GM12878 (cell line): ENCODE results near the gene ITGB5. TPM values are rescaled to one million over a fixed set of nuclear protein-coding genes. Genes with fewer than 3 reads are reported as not detected.

Experiments
- ATAC-seq: fragments of 200-7000 bp; cut with Tn5 transposase; 3 replicates; pipeline ENCODE4 v1.9.1; 2020; ENCODE audit warnings: mild to moderate bottlenecking, moderate library complexity
- BruUV-seq: library from RNA; stranded (reverse); fragments of 400-500 nt; replicated peaks from 2 replicates; lab custom pipeline; 2021; lab: Mats Ljungman, UMichigan
- CTCF ChIA-PET: fragments of 300-600 bp; sonication (Branson Sonifier 250); formaldehyde crosslinking; extraction: SDS; loops from one replicate; lab custom pipeline; 2021; ENCODE audit warnings: inconsistent platforms; lab: Yijun Ruan, JAX
- POLR2A ChIA-PET: fragments of 350-600 bp; formaldehyde crosslinking; extraction: SDS; loops from one replicate; lab custom pipeline; 2021; ENCODE audit warnings: inconsistent platforms; lab: Charles Lee
- RAD21 ChIA-PET: fragments of 300-600 bp; sonication (Branson Sonifier 250); formaldehyde crosslinking; loops from one replicate; lab custom pipeline; 2023; ENCODE audit warnings: antibody characterized with exemption; ENCODE audit not compliant: unreplicated experiment; lab: Charles Lee
- SMC1A ChIA-PET: fragments of 300-600 bp; sonication (Branson Sonifier 250); formaldehyde crosslinking; loops from one replicate; lab custom pipeline; 2023; ENCODE audit not compliant: unreplicated experiment, uncharacterized antibody; lab: Charles Lee
- DNase-seq: peaks from one replicate; pipeline ENCODE4 v3.0.0-alpha.2; 2011; ENCODE audit warnings: low read depth, low spot score
- FAIRE-seq: peaks from 3 replicates; lab custom pipeline; 2011; peaks lifted over from hg19 to GRCh38; lab: Jason Lieb, UNC
- H2AFZ ChIP-seq: 2 replicates; pipeline ENCODE4 v1.6.0; 2011; ENCODE audit warnings: low read depth, low read length, control low read depth; ENCODE audit not compliant: control insufficient read depth
- H3K27ac ChIP-seq: 2 replicates; pipeline ENCODE4 v1.5.1; 2011; ENCODE audit warnings: control low read depth; ENCODE audit not compliant: control insufficient read depth, insufficient read depth
- H3K27me3 ChIP-seq, 2 experiments: replicated peaks in 1 of 2; 2 replicates each; pipeline versions ENCODE4 v1.6.0 to v1.6.1; 2011; ENCODE audit warnings: low read length in 1 of 2; ENCODE audit not compliant: control insufficient read depth in 2 of 2, insufficient read depth in 2 of 2
- H3K36me3 ChIP-seq, 2 experiments: 2 replicates each; pipeline ENCODE4 v1.5.1; 2011; ENCODE audit warnings: low read length in 1 of 2; ENCODE audit not compliant: control insufficient read depth in 2 of 2, insufficient read depth in 2 of 2
- H3K4me1 ChIP-seq: 2 replicates; pipeline ENCODE4 v1.6.1; 2011; ENCODE audit warnings: mild to moderate bottlenecking, low read length, moderate library complexity, mixed read lengths; ENCODE audit not compliant: control insufficient read depth, insufficient read depth
- H3K4me2 ChIP-seq: 2 replicates; pipeline ENCODE4 v1.6.0; 2011; ENCODE audit warnings: control low read depth; ENCODE audit not compliant: control insufficient read depth, insufficient read depth
- H3K4me3 ChIP-seq: fragments of 200-600 bp; sonication (generic); 2 replicates; pipeline ENCODE4 v1.5.1; 2016
- H3K79me2 ChIP-seq: 2 replicates; pipeline ENCODE4 v1.6.0; 2011; ENCODE audit warnings: low read length; ENCODE audit not compliant: control insufficient read depth, insufficient read depth
- H3K9ac ChIP-seq: 2 replicates; pipeline ENCODE4 v1.8.0; 2011; ENCODE audit warnings: low read length, control low read depth, mixed read lengths; ENCODE audit not compliant: control insufficient read depth, insufficient read depth
- H3K9me3 ChIP-seq: replicated peaks from 3 replicates; pipeline ENCODE4 v1.5.1; 2011; ENCODE audit warnings: mild to moderate bottlenecking, low read length; ENCODE audit not compliant: control insufficient read depth, insufficient read depth
- H4K20me1 ChIP-seq: 2 replicates; pipeline ENCODE4 v1.6.0; 2011; ENCODE audit not compliant: control insufficient read depth, insufficient read depth
- CHD1 ChIP-seq: IDR thresholded peaks from 2 replicates; pipeline ENCODE4 v1.6.1; 2012; ENCODE audit warnings: low read depth, low read length, improper control_type of control experiment
- CREM ChIP-seq: IDR thresholded peaks from 2 replicates; pipeline ENCODE4 v1.6.1; 2014; ENCODE audit warnings: antibody characterized with exemption, low read depth
- EGR1 ChIP-seq, 2 experiments: IDR thresholded peaks; 1 replicate in 1 of 2; 2 replicates in 1 of 2; pipeline ENCODE4 v1.6.1; 2011 to 2012; ENCODE audit warnings: low read depth in 2 of 2, low read length in 2 of 2, borderline replicate concordance in 1 of 2, mild to moderate bottlenecking in 1 of 2, moderate library complexity in 1 of 2
- IRF4 ChIP-seq: IDR thresholded peaks from 2 replicates; pipeline ENCODE4 v1.6.1; 2011; ENCODE audit warnings: low read depth, low read length
- NR2F1 ChIP-seq: fragments of 450-650 bp; conservative IDR thresholded peaks from 2 replicates; pipeline ENCODE4 v1.6.1; 2017; ENCODE audit warnings: mild to moderate bottlenecking
- SUPT20H ChIP-seq: IDR thresholded peaks from 2 replicates; pipeline ENCODE4 v1.6.1; 2011; ENCODE audit warnings: low read depth, mild to moderate bottlenecking, low read length, moderate library complexity, borderline replicate concordance; ENCODE audit not compliant: control insufficient read depth
- SUZ12 ChIP-seq: fragments of 200-600 bp; sonication (generic); IDR thresholded peaks from one replicate; pipeline ENCODE4 v1.6.1; 2018; ENCODE audit warnings: antibody characterized with exemption, mild to moderate bottlenecking; ENCODE audit not compliant: unreplicated experiment
- WGBS: methylation state at CpG from one replicate; pipeline ENCODE4 v1.1.6; 2016; ENCODE audit warnings: low lambda C conversion rate; ENCODE audit not compliant: insufficient replicate concordance, insufficient coverage; ENCODE audit errors: missing lambda C conversion rate; 5-methylcytosine and 5-hydroxymethylcytosine counted together
- in situ Hi-C: fragments of 300-500 bp; cut with MboI; formaldehyde crosslinking; loops from 9 replicates; pipeline ENCODE4 v1.14.3; 2018; ENCODE audit warnings: mixed read lengths
- intact Hi-C: fragments of 100-400 bp; cut with micrococcal nuclease; formaldehyde crosslinking; loops from one replicate; pipeline ENCODE4 v1.14.2; 2022; ENCODE audit not compliant: unreplicated experiment
- polyA plus RNA-seq, 11 experiments: library from polyadenylated mRNA; depleted of rRNA in 4 of 11; unstranded in 6 of 11; stranded (reverse) in 5 of 11; fragments of >200 nt; fragmentation: Nextera tagmentation in 4 of 11; fragmentation: Illumina TruSeq in 1 of 11; extraction: Ambion mirVana in 4 of 11; extraction: Trizol in 1 of 11; gene quantifications; 1 replicate in 1 of 11; 2 replicates in 10 of 11; pipeline versions ENCODE4 v1.2.1 to v1.2.3, GENCODE V29; 2011 to 2016; ENCODE audit warnings: inconsistent platforms in 2 of 11, missing spikeins in 2 of 11, low read depth in 1 of 11
- total RNA-seq, 4 experiments: library from RNA; depleted of rRNA in 3 of 4; stranded (reverse); fragments of >200 nt in 3 of 4; fragmentation: Illumina TruSeq in 1 of 4; extraction: Trizol in 1 of 4; gene quantifications; 2 replicates each; pipeline versions ENCODE4 v1.2.1 to v1.2.3, GENCODE V29; 2013 to 2021
- TF ChIP-seq, protein P1 (sequence below): fragments of 450-650 bp; IDR thresholded peaks from 2 replicates; pipeline ENCODE4 v1.6.1; 2016; ENCODE audit warnings: mild to moderate bottlenecking
- TF ChIP-seq, protein P2 (sequence below): fragments of 450-650 bp; IDR thresholded peaks from 2 replicates; pipeline ENCODE4 v1.6.1; 2017; ENCODE audit warnings: antibody characterized with exemption, mild to moderate bottlenecking, moderate library complexity

The ITGB5 gene
- total and polyA plus RNA-seq, 10 of the 15 experiments (the other 5 are each of a cell fraction or from before 2014, with no cell fraction given), result 0.05 to 10.0 (median 0.83) TPM; not detected in 2

DNA sequence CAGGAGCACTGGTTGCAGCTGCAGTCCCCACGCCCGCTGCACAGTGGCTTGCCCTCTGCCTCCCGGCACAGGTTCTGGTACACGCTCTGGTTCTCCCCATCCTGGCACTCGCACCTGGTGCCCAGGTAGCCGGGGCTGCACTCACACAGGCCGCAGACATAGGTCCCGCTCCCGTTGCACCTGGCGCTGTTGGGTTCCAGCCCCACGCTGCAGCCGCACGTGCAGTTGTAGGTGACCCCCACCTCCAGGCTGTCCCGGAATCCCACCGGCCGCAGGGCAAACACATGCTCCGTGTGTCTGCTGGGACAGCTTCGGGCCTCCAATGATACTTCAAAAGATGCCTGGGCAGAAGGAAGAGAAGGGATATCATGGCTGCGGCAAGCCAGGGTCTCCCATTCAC lies 90.7 kb downstream of the ITGB5 start:
- 76% methylated on average over 19 of the region's 19 CpGs for WGBS
- Histone ChIP-seq H3K9me3 (no peaks in the 10 kb centered on the region), H3K4me1 (no peaks in the 10 kb centered on the region), H3K9ac (no peak overlapping the region), H4K20me1 (no peaks in the 10 kb centered on the region), H3K27me3 (peaks cover 0 to 4% of the 10 kb centered on the region in 2 experiments; a peak in 1 of 4 replicates), H2AFZ (no peak overlapping the region), H3K36me3 (no peaks in the 10 kb centered on the region), H3K27ac (no peak overlapping the region), H3K4me3 (no peak overlapping the region), H3K79me2 (no peaks in the 10 kb centered on the region), H3K4me2 (no peak overlapping the region)
- ChIA-PET SMC1A (interaction anchor here (3.1 kb wide), 1 partner anchor 10 kb away, joined by 14 read pairs; no protein-coding TSS in a partner anchor), RAD21 (no interaction called here), CTCF (interaction anchor here (2.8 kb wide), 1 partner anchor 10 kb away, joined by 19 read pairs; no protein-coding TSS in a partner anchor), POLR2A (no interaction called here)
- DNase-seq, result no peak
- intact Hi-C loops, result no loop called here
- FAIRE-seq, result no peak
- BruUV-seq, result no TSS peak
- in situ Hi-C loops, result no loop called here
- TF ChIP-seq NR2F1, result no peak
- no peak for TF ChIP-seq CREM
- no peak for TF ChIP-seq EGR1 (IDR thresholded peaks at IDR 0.05; ENCODE audit: borderline replicate concordance in 1 of 2, low read depth in 2 of 2, low read length in 2 of 2)
- TF ChIP-seq SUZ12, result no peak
- TF ChIP-seq SUPT20H, result no peak
- no peak for ATAC-seq

DNA sequence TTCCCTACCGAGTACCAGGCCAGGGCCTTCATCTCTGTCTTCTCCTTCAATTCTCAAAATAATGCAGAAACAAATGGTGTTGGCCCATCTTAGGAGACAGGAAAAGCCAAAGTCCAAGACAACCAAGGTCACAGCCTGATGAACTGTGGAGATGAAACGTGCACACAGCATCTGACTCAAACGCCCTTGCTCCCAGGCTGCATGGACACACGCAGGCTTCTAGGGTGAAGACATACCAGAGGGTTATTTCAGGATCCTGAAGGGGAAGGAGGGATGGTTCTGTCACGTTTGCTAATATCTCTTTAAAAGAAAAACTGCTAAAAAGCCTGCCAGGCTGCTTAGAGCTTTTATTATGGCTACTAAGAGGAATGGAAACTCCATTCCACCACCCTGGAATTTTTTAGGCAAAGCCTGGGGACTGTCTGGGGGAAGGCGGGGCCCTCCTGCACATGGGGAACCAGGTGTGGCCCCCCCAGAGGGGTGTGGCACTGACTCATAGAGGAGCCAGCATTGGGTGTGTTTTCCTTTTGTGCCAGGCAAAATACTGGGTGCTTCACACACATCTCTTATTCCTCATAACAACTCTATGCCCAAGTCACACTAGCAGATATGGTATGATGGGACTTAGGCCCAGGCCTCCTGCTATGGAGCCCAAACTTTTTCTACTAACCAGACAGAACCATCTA lies 94.0 kb downstream of the ITGB5 start:
- Histone ChIP-seq H3K9me3 (no peaks in the 10 kb centered on the region), H3K4me2 (no peak overlapping the region), H4K20me1 (no peaks in the 10 kb centered on the region), H3K9ac (no peak overlapping the region), H3K4me3 (no peak overlapping the region), H2AFZ (no peak overlapping the region), H3K27ac (no peak overlapping the region), H3K4me1 (no peaks in the 10 kb centered on the region), H3K79me2 (no peaks in the 10 kb centered on the region), H3K27me3 (no peaks in the 10 kb centered on the region), H3K36me3 (no peaks in the 10 kb centered on the region)
- POLR2A ChIA-PET, result interaction anchor here (0.6 kb wide), 1 partner anchor 596 kb away, joined by 3 read pairs; no protein-coding TSS in a partner anchor
- FAIRE-seq (no peak), DNase-seq (no peak), ATAC-seq (no peak; the same call in 2 of the 3 replicates)
- SMC1A ChIA-PET, result interaction anchor here (2.1 kb wide), 1 partner anchor 22 kb away, joined by 6 read pairs; no protein-coding TSS in a partner anchor
- in situ Hi-C loops (no loop called here), intact Hi-C loops (no loop called here)
- 64% methylated on average over 6 of the region's 6 CpGs for whole genome bisulfite sequencing
- RAD21 ChIA-PET, result no interaction called here
- CTCF ChIA-PET, result no interaction called here
- no TSS peak for BruUV-seq
- TF ChIP-seq, protein P1, sequence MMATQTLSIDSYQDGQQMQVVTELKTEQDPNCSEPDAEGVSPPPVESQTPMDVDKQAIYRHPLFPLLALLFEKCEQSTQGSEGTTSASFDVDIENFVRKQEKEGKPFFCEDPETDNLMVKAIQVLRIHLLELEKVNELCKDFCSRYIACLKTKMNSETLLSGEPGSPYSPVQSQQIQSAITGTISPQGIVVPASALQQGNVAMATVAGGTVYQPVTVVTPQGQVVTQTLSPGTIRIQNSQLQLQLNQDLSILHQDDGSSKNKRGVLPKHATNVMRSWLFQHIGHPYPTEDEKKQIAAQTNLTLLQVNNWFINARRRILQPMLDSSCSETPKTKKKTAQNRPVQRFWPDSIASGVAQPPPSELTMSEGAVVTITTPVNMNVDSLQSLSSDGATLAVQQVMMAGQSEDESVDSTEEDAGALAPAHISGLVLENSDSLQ, result no peak
- TF ChIP-seq, protein P2, sequence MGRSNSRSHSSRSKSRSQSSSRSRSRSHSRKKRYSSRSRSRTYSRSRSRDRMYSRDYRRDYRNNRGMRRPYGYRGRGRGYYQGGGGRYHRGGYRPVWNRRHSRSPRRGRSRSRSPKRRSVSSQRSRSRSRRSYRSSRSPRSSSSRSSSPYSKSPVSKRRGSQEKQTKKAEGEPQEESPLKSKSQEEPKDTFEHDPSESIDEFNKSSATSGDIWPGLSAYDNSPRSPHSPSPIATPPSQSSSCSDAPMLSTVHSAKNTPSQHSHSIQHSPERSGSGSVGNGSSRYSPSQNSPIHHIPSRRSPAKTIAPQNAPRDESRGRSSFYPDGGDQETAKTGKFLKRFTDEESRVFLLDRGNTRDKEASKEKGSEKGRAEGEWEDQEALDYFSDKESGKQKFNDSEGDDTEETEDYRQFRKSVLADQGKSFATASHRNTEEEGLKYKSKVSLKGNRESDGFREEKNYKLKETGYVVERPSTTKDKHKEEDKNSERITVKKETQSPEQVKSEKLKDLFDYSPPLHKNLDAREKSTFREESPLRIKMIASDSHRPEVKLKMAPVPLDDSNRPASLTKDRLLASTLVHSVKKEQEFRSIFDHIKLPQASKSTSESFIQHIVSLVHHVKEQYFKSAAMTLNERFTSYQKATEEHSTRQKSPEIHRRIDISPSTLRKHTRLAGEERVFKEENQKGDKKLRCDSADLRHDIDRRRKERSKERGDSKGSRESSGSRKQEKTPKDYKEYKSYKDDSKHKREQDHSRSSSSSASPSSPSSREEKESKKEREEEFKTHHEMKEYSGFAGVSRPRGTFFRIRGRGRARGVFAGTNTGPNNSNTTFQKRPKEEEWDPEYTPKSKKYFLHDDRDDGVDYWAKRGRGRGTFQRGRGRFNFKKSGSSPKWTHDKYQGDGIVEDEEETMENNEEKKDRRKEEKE, result no peak
- TF ChIP-seq CHD1 (no peak), IRF4 (no peak)
